ENCODE results near the gene ZNF827.

DNA sequence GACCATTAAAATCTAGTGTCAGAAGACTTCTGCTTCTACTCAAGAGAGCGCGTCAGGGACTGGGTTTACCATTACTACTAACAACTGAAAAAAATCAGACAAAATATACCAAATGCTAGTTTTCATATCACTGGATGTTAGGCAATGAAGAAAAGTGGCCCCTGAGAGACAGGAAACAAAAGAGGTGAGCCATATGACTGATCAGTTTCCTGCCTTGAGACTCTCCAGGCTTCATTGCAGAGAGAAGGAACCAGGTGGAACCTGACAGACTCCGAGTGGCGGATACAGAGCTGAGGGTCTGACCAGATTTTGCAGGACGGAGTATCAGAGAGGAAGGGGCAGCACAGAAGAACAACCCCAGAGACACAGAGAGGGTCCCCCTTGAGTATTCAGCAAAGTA is 172.3 kb downstream of the ZNF827 start:
- no peak for TF ChIP-seq POLR2AphosphoS5 (IDR thresholded peaks at IDR 0.05)
- TF ChIP-seq, protein P1, sequence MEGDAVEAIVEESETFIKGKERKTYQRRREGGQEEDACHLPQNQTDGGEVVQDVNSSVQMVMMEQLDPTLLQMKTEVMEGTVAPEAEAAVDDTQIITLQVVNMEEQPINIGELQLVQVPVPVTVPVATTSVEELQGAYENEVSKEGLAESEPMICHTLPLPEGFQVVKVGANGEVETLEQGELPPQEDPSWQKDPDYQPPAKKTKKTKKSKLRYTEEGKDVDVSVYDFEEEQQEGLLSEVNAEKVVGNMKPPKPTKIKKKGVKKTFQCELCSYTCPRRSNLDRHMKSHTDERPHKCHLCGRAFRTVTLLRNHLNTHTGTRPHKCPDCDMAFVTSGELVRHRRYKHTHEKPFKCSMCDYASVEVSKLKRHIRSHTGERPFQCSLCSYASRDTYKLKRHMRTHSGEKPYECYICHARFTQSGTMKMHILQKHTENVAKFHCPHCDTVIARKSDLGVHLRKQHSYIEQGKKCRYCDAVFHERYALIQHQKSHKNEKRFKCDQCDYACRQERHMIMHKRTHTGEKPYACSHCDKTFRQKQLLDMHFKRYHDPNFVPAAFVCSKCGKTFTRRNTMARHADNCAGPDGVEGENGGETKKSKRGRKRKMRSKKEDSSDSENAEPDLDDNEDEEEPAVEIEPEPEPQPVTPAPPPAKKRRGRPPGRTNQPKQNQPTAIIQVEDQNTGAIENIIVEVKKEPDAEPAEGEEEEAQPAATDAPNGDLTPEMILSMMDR (IDR thresholded peaks at IDR 0.05) = no peak
- no peak for TF ChIP-seq POLR2A (IDR thresholded peaks at IDR 0.05)

All from gastroesophageal sphincter (tissue), 3 donors.